Stimulated activated CD8-positive, alpha-beta memory T cell treated with anti-CD3 and anti-CD28 coated beads, Interleukin-7, amount 100 ng/mL, for 48 hours (primary cell): ENCODE results near the gene GINS1.
"Not testable (repeated sequence)": the region's sequence is repeated elsewhere in the genome, so short reads cannot be mapped to it uniquely, and the experiment has no call there.

Experiments
- DNase-seq, 2 donors: peaks; one replicate each; pipeline ENCODE4 v3.0.0-alpha.2; 2020; ENCODE audit warnings: low read depth in 1 of 2; ENCODE audit errors: extremely low read depth in 1 of 2

Gene GINS1

DNA sequence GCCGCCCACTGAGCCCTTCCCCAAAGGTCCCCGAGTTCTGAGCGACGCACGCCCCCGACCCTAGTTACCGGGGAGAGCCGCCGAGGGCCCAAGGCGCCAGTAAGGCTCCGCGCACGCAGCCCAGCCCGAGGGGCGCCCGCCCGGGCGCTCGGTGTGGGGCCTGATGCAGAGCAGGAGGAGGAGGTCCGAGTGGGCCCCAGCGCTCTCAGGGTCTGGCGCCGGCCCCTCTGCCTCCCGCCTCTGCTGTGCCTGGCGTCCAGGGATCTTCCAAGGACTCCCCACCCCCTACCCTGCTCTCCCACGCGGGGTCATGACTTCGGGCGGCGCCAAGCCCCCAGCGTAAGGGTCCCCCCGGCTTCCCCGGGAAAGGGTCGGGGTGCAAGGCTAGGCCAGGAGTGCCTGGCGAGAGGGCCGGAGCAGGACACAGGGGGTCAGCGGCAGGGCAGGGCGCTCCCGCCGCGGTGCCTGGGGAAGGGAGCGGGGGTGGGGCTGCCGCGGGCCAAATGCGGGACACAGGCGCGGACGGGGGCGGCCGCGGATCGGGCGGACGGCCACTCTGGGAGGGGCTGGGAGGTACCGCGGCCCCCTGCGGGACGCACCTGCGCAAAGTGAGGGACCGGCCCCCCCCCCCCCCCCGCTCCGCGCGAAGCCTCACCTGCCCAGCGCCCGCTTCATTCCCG lies 17.5 kb upstream of the GINS1 start:
- no peak for DNase-seq

DNA sequence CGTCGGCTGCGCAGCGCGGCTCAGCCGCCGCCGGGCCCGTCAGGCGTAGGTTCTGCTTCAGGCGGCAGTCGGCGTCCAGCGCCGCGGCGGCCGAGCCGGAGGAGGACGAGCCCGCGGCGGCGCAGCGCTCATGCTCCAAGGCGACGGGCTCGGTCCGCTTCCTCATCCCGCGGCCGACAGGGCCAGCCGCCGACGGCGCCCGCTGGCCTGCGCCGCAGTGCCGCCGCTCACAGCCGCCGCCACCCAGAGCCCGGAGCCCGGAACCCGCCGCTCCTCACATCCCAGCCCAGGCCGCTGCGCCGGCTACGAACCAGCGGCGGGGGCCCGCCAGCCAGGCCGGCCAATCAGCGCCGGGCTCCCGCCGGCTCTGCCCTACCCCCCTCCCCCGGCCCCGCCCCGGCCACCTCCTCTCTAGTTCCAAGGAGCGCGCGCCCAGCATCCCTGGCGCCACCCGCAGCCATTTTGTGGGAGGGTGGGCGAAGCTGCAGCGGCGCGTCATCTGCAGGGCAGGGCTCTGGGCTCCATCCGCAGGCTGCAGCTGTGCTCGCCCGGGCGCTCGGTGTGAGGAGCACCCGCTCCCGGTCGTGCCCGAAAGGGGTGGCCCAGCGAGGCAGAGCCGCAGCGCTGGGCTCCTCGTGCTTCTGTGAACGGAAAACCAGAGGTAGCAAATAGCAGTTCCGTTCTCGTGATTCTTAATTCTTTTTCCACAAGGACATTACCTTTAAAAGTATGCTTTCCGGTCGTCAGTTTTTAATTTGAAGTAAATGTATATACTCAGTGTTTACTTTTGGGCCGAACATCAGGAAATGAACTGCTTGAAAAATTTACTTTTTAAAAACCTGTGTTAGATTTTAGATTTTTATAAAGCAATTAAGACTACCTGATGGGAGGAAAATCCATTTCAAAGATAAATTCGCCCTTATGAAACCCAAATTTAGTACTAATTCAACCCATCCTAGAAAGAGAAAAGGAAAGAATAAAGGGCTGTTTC lies 16.6 kb upstream of the GINS1 start, which contains the start of gene ABHD12:
Gene ABHD12 (minus strand): TSS at position 298 of the 991 bp plus-strand sequence. CDS start 132 bp downstream, at position 166.
- peak; percentile 92 to 94 for DNase-seq

DNA sequence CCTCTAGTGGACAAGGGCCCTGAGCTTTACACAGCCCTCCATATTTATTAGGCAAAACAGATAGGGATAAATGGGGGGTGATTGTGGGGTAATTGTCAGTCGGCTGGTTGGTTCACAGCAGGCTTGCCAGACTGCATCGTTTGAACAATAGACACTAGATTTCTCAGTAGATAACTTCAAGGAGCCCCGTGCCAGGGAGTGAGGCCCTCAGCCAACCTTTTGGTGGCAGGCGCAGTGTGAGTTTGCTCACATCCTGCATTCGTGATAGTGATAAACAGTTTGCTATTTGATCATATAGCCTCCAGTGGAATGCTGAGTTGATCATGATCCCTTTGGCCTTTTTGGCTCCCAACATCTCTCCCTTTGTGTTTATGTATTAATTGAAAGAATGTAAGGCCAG lies 13.2 kb upstream of the GINS1 start:
- no peak for DNase-seq

DNA sequence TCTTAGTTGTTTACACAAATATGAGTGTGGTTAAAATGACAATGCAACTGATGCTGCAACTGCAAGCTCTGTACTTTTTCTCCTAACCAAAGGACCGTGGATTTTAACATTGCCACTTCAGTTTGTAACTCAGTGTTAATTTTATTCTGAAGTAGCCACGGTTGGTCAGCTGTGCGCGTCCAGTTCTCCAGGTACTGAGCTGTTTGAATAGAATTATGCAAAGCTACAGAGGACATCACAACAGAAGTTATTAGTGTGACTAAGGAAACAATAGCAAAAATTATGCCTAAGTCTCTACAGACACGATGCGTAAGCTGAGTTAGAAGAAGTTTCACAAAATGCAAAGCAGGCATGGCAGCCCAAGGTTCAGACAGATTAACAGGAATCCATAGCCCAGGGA lies 12.5 kb upstream of the GINS1 start:
- DNase-seq: no peak

DNA sequence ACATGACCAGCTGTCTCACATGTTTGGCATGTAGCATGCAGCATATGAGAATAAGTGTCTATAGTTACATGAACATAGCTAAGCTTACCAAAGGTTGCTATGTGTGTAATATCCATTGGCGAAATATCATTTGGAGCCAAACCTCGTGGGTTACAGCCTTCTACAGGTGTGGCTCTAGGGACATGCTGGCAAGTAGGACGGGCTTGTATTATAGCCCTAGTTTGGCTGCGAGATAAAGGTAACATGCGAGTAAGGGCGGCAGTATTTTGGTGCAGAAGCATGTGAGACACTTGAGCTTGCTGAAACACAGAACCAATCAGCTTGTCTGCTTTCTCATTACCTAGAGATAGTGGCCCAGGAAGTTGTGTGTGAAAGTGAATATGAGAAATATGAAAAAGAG lies 10.4 kb upstream of the GINS1 start:
- DNase-seq: no peak

DNA sequence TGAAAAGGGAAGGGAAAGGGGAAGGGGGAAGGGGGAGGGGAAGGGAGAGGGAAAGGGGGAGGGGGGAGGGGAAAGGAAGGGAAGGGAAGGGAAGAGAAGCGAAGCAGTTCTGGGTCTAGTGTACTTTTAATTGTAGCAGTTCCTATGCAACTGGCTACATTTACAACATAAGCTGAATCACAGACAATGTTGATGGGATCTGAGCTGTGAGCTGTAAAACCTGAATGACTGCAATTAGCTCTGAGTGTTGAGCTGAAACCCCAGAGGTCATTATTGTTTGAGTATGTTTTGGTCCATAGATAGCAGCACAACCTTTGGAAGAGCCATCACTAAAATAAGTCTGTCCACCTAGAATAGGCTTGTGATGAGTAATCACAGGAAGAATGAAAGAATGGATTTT lies 9.7 kb upstream of the GINS1 start:
- no peak for DNase-seq

DNA sequence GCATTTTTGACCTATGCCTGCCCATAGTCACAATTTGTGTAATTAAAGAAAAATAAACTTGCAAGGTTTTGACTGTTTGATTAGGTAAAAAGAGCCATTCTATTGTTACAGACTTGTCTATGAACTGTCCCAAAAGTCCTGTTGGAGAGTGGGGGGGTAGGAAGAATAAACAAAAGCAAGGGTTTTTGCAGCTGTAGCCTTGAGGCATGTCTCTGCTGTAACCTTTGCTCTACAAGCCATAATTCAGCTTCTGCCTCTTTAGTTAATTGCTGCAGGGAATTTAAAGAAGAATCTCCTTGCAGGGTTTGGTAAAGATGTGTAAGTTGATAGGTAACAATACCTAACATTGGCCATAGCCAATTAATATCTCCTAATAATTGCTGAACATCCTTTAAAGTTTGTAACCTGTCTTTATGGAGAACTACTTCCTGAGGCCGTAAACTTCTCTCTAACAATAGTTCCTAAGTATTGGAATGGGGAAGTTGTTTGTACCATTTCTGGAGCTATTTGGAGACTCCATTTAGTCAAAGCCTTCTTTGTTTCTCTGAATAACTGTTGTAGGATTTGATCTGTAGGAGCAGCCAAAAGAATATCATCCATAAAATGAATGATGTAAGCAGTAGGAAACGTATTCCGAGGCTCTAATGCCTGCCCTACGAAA lies 9.0 kb upstream of the GINS1 start:
- no peak for DNase-seq

DNA sequence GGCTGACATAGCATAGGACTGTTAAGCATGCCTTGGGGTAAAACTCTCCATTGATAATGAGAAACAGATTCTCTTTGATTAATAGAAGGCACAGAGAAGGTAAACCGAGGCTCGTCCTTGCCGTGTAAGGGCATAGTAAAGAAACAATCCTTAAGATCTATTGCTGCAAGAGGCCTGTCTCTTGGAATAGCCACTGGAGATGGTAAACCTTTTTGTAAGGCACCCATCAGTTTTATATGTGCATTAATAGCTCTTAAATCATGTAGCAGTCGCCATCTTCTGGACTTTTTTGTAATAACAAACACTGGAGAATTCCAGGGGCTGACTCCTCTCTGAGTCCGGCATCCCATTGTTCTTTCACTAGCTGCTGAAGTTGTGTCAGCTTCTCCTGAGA lies 8.4 kb upstream of the GINS1 start:
- no peak for DNase-seq

DNA sequence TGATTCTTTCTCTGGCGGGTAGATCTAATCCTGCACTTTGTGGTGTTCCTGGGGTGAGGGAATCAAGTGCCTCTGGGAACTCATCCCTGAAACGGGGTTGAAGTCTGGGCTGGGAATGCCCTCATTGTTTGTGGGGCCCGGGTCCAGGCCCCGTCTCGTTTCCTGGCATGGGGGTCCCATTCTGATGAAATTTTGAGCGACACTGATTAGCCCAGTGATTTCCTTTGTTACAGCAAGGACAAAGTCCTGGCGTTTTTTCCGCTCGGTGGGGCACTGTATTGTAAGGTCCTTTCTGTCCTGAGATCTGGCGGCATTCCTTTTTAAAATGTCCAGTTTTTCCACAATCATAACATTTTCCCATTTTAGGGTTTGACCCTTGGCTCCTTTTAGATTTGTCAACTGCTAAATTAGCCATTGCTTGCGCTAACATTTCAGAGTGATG lies 7.2 kb upstream of the GINS1 start:
- DNase-seq: not testable (repeated sequence)

DNA sequence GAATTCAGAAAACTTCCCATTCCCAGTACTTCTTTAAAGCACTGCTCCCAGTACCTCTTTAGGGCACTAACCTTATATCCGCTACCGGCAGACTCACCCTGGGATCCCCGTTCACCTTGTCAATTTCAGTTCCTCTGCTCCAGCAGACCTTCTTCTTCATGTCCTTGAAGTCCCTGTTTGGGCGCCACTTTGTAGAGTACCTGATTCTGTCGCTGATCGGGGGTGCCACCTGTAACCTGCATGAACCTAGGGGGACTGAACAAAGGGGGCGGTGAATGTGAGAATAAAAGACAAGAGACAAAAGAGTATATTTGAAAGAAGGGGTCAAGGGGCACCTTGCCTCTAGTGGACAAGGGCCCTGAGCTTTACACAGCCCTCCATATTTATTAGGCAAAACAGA lies 4.9 kb upstream of the GINS1 start:
- no peak for DNase-seq

DNA sequence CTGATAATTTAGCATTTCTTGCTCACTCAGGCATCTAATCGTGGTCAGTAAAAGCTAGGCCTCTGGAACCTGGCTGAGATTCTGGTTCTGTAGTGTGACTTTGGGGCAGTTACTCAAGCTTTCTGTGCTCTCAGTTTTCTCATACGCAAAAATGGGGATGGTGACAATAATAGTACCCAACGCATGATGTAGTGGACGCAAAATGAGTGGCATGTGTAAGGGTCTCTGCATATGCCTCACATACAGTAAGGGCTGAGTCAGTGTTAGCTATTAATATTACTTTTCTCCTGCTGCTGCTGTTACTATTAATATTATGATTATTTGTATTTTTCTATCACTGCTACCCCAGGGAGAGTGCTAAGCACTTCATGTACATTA lies 686 bp downstream of the GINS1 start:
- no peak for DNase-seq

DNA sequence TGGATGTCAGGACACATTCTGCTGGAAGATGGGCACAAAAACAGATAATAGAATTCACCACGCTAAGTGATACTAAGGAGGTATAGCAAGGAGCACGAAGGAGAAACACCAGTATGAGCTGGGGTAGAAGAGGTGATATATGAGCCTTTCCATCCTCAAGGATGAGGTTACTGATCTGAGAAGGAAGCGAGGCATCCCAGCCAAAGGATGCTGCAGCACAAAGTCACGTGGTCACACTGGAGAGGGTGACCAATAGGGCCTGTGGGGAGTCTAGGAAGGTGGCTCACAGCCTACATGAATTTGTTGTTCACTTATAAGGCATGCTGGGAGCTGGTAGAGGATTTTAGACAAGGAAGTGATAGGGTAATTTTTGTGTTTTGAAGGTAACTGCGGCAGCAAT lies 1.4 kb downstream of the GINS1 start:
- DNase-seq: no peak

DNA sequence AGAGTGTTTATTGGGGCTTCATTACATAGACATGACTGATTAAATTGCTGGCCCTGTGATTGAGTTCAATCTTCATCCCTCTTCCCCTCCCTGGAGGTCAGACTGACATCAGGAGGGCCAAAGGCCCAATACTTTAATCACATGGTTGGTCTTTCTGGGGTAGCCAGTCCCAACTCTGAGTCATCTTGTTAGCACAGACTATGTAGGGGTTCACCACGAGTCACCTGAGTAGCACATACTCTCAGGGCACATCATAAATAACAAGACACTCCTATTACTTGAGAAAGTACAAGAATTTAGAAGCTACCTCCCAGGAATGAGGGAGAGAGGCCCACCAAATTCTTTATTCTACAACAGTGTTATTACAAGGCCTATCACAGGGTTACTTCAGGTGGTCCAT lies 11.3 kb downstream of the GINS1 start:
- DNase-seq: no peak

DNA sequence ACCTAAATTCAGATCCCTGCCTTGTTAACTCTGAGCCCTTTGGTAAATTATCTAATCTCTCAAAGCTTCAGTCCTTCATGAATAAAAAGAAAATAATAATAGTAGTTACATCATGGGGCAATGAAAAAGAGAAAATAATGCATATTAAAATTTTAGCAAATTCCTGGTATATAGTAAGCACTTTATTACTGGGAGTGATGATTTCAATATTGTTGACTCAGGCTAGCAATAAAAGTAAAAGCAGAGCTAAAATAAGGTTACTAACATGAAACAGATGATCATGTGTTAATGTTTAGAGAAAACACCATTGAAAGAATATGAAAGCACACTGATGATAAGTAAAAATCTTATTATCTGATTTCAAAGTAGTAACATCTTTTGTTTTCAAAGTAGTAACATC lies 13.6 kb downstream of the GINS1 start:
- DNase-seq: no peak

DNA sequence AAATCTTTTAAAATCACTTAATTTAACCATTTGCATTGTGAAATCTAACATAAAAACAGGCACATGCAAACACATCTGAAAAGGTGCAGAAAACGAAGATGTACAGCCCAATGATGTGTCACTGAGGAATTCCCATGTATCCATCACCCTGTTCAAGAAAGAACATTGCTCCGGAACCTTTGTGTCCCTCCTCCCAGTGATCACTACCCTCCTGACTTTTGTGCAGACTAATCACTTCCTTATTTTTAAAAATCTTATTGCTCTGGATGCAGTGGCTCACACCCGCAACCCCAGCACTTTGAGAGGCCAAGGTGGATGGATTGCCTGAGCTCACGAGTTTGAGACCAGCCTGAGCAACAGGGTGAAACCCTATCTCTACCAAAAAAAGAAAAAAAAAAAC lies 14.6 kb downstream of the GINS1 start:
- no peak for DNase-seq

DNA sequence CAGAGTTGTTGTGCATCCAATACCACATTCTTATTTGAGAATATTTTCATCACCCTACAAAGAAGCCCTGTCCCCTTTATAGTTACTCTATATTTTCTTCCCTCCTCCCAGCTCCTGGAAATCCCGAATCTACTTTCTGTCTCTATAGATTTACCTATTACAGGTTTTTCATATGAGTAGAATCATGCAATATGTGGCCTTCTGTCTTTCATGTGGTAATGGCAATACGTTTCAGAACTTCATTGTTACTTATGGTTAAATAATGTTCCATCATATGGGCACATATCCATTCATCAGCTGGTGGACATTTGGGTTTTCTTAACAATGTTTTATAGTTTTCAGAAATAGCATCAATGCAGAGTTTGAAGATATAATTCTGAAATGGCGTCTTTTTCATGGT lies 17.1 kb downstream of the GINS1 start:
- no peak for DNase-seq

DNA sequence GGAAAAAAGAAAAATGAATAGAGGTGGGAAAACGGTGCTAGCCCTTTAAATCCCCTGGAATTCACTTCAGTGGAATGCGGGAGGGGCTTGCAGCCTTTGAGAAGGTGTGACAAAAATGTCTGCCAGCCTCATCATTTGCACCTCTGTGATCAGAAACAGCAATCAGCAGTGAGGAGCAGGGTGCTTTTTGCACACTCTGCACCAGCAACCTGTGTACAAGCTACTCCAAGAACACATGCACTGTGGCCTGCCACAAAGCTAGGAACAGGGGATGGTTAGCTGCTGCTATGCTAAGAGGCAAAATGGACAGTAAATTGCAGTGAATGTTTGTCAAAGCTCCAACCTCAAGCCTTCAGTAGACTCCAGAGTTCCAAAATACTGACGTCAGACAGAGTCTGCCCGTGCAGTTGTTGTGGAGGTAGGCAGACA lies 29.7 kb downstream of the GINS1 start:
- no peak for DNase-seq

DNA sequence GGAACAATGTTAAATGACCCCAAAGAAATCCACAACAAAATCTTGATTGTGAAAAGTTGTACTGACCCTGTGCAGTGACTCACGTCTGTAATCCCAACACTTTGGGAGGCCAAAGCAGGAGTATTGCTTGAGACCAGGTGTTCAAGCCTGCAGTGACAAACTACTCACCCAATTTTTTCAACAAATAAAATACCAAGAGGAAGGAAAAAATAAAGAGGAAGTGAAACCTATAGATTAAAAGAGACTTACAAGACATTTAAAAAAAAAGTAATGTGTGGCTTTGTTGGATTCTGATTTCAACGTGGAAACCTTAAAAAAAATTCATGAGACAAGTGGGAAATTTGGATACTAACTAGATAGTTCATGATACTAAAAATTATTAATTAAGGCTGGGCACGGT lies 31.9 kb downstream of the GINS1 start:
- no peak for DNase-seq

DNA sequence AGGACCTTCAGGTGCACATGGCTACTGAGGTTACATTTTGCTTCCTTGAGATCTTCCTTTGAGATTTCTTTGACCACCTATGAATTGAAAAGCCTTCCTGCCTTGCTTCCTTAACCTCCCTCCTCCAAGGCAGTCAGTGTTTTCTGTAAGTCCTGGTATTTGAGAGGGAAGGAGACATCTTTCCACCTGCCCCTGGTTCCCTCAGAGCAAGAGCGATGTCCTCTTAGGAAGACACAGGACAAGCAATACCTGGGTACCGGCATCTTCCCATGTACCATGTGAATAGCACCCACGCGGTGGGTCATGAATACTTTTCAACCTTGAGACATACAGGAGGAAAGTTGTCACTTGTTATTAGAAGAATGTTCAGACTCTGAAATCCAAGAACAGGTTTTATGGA lies 37.1 kb downstream of the GINS1 start:
- DNase-seq: no peak

DNA sequence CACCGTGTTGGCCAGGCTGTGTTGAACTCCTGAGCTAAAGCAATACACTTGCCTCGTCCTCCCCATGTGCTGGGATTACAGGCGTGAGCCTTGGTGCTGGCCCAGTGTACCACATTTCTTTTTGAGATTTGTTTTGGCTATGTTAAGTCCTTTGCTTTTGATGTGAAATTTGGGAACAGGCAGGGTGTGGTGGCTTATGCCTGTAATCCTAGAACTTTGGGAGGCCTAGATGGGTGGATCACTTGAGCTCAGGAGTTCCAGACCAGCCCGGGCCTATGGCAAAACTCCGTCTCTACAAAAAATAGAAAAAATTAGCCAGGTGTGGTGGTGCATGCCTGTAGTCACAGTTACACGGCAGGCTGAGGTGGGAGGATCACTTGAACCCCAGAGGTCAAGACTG lies 40.2 kb downstream of the GINS1 start:
- no peak for DNase-seq

DNA sequence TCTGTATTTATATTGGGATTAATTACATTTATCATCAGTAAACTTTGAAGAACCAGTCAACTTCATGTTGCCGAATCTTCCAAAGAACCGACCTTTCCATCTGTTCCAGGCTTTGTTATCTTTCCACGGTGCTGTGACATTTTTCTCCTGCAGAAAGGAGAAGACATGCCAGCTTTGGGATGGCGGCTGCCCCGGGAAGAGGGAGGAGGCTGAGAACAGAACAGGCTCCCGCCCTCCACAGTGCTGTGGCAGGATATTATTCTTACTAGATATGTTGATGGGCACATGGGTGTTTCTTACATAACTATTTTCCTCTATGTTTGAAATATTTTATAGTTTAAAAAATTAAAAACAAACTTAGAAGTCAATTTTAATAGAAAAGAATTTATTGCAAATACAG lies 44.9 kb downstream of the GINS1 start:
- no peak for DNase-seq
